Nephron progenitor cell (in vitro differentiated cells): ENCODE data around the gene VEZT.

Source experiments
- DNase-seq: peaks from one replicate; pipeline ENCODE4 v3.0.0; 2021
- H3K27ac Mint-ChIP-seq: 2 replicates; pipeline ENCODE4 v1.8.0; 2021; ENCODE audit warnings: mild to moderate bottlenecking, moderate library complexity, mixed read lengths
- H3K27me3 Mint-ChIP-seq: 2 replicates; pipeline ENCODE4 v1.8.0; 2021; ENCODE audit warnings: mild to moderate bottlenecking, low read depth, mixed read lengths; ENCODE audit not compliant: poor library complexity
- H3K36me3 Mint-ChIP-seq: 2 replicates; pipeline ENCODE4 v1.8.0; 2021; ENCODE audit warnings: low read depth, mixed read lengths
- H3K4me1 Mint-ChIP-seq: 2 replicates; pipeline ENCODE4 v1.8.0; 2021; ENCODE audit warnings: mixed read lengths
- H3K4me3 Mint-ChIP-seq: 2 replicates; pipeline ENCODE4 v1.8.0; 2021; ENCODE audit warnings: mild to moderate bottlenecking, moderate library complexity, mixed read lengths
- H3K9me3 Mint-ChIP-seq: 2 replicates; pipeline ENCODE4 v1.8.0; 2021; ENCODE audit warnings: mild to moderate bottlenecking, moderate library complexity, mixed read lengths
- TF ChIP-seq, protein P1 (sequence below): fragments of 200-600 bp; sonication (generic); IDR thresholded peaks from 2 replicates; pipeline ENCODE4 v1.5.0; 2021; ENCODE audit warnings: antibody characterized with exemption

VEZT gene

DNA sequence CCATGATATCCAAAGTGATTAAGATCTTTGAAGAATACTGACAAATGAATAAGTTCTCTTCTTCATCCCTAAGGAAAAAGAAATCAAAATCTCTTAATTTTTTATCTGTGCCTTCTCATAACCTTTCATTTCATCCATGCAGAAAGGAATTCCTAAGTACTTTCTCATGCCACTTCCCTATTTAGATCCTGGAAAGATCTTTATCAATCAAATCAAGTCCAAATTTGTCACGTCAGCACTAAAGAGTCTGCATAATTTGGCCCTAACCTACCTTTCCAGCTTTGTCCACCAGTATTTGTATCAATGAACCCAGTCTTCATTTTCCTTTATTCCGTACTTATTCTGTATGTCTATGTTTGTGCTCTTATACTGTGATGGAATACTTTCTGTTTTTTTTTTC is 41.2 kb downstream of the VEZT start:
- DNase-seq: no peak
- Mint-ChIP-seq H3K4me3 (no peak overlapping the region), H3K27ac (no peak overlapping the region), H3K36me3 (peaks cover 40% of the 10 kb centered on the region), H3K9me3 (no peaks in the 10 kb centered on the region), H3K4me1 (peaks cover 18% of the 10 kb centered on the region), H3K27me3 (no peaks in the 10 kb centered on the region)
- TF ChIP-seq, protein P1, sequence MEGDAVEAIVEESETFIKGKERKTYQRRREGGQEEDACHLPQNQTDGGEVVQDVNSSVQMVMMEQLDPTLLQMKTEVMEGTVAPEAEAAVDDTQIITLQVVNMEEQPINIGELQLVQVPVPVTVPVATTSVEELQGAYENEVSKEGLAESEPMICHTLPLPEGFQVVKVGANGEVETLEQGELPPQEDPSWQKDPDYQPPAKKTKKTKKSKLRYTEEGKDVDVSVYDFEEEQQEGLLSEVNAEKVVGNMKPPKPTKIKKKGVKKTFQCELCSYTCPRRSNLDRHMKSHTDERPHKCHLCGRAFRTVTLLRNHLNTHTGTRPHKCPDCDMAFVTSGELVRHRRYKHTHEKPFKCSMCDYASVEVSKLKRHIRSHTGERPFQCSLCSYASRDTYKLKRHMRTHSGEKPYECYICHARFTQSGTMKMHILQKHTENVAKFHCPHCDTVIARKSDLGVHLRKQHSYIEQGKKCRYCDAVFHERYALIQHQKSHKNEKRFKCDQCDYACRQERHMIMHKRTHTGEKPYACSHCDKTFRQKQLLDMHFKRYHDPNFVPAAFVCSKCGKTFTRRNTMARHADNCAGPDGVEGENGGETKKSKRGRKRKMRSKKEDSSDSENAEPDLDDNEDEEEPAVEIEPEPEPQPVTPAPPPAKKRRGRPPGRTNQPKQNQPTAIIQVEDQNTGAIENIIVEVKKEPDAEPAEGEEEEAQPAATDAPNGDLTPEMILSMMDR: no peak

DNA sequence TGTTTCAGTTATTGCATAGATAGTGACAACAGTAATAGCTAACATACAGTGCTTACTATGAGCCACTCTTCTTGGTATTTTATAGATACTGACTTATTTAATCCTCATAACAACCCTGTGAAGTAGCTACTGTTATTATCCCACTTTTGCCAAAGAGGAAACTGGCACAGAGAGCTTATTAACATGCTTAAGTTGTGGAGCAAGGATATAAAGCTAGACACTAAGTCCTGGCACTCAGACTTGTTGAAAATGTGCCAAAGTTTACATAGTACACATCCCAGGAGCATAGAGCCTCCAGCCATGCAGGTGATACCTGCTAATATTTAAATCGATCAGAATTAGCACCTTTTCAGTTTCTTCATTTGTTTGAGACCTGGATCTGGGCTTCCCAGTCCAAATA is 41.8 kb downstream of the VEZT start:
- H3K27ac Mint-ChIP-seq: no peak overlapping the region
- H3K9me3 Mint-ChIP-seq: no peaks in the 10 kb centered on the region
- peaks cover 19% of the 10 kb centered on the region for H3K4me1 Mint-ChIP-seq
- no peak for DNase-seq
- TF ChIP-seq, protein P1: no peak
- peaks cover 40% of the 10 kb centered on the region for H3K36me3 Mint-ChIP-seq
- H3K27me3 Mint-ChIP-seq: no peaks in the 10 kb centered on the region
- H3K4me3 Mint-ChIP-seq: no peak overlapping the region

- peaks cover 13% of the 10 kb centered on the region for H3K4me1 Mint-ChIP-seq
- H3K4me3 Mint-ChIP-seq: no peak overlapping the region
- H3K27ac Mint-ChIP-seq: no peak overlapping the region
- no peak for DNase-seq
- H3K27me3 Mint-ChIP-seq: no peaks in the 10 kb centered on the region
- peaks cover 30% of the 10 kb centered on the region for H3K36me3 Mint-ChIP-seq
- TF ChIP-seq, protein P1: no peak
- H3K9me3 Mint-ChIP-seq: no peaks in the 10 kb centered on the region
Measured at GRCh38 chr12:95261109-95261508, 43.5 kb downstream of the VEZT start.

DNA sequence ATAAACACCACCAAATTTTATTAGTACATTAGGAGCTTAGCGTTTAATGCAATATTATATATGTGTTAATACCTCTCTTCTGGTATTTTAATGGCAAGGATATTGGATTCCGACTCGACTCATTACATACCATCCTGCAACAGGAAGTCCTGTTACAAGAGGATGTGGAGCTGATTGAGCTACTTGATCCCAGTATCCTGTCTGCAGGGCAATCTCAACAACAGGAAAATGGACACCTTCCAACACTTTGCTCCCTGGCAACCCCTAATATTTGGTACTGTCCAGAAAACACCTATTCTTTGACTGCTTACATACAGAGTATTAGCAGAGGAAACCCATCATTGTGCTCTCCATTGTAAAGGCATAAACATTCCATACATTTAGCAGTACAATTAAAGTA is 45.2 kb downstream of the VEZT start:
- H3K27ac Mint-ChIP-seq: peak overlapping the region; percentile 34
- peaks cover 36% of the 10 kb centered on the region for H3K36me3 Mint-ChIP-seq
- DNase-seq: no peak
- H3K27me3 Mint-ChIP-seq: no peaks in the 10 kb centered on the region
- H3K4me3 Mint-ChIP-seq: no peak overlapping the region
- peaks cover 13% of the 10 kb centered on the region for H3K4me1 Mint-ChIP-seq
- TF ChIP-seq, protein P1: no peak
- H3K9me3 Mint-ChIP-seq: no peaks in the 10 kb centered on the region

DNA sequence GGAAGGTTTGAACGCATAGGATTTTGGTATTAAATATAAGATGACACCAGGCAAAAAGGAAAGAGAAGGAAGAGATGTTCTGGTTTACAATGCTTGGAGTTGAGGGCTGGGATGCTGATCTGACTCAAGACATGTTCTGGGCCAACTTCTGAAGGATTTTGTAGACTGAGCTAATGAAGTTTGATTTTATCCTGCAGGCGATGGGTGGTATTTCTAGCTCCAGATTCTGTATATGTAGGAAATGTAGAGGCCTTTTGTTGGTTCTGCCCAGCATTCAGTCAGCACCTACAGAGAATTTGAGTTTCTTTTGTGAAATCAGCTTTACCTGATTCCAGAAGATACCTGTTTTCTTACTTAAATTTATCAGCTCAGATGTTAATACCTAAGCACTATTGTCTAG is 48.2 kb downstream of the VEZT start:
- H3K27ac Mint-ChIP-seq: peak overlapping the region; percentile 17
- peaks cover 13% of the 10 kb centered on the region for H3K4me1 Mint-ChIP-seq
- H3K4me3 Mint-ChIP-seq: no peak overlapping the region
- TF ChIP-seq, protein P1: no peak
- peaks cover 52% of the 10 kb centered on the region for H3K36me3 Mint-ChIP-seq
- H3K27me3 Mint-ChIP-seq: no peaks in the 10 kb centered on the region
- no peaks in the 10 kb centered on the region for H3K9me3 Mint-ChIP-seq
- DNase-seq: no peak

GRCh38 chr12:95266254-95266653 is 48.6 kb downstream of the VEZT start:
- no peak for DNase-seq
- Mint-ChIP-seq H3K4me3 (no peak overlapping the region), H3K27me3 (no peaks in the 10 kb centered on the region), H3K36me3 (peaks cover 52% of the 10 kb centered on the region), H3K4me1 (peaks cover 13% of the 10 kb centered on the region), H3K27ac (no peak overlapping the region), H3K9me3 (no peaks in the 10 kb centered on the region)
- TF ChIP-seq, protein P1: no peak
